ENCODE measurements around the gene CCDC177. TPM values are rescaled to one million over a fixed set of nuclear protein-coding genes. Genes with fewer than 3 reads are reported as not detected.

CCDC177 gene
- total and polyA plus RNA-seq, 12 donors, result 0.03 TPM; not detected in 11

GRCh38 chr14:69539631-69540410 lies 34.9 kb downstream of the CCDC177 start:
- Histone ChIP-seq H3K36me3 (no peaks in the 10 kb centered on the region), H3K4me1 (peaks cover 0 to 18% (median 0%) of the 10 kb centered on the region in 9 donors), H3K9me3 (peaks cover 0 to 4% (median 0%) of the 10 kb centered on the region in 11 donors), H3K4me3 (no peak overlapping the region), H3K27me3 (peaks cover 0 to 27% (median 11%) of the 10 kb centered on the region in 7 donors), H3K27ac (peak overlapping the region in 1 of 10 donors; percentile 71)
- intact Hi-C loops (cut with DNase I), result loop anchor here in 2 of 10 donors (5.0 to 10.0 kb wide), 2 partner anchors 187 to 485 kb away; no protein-coding TSS in a partner anchor
- ATAC-seq (no peak), DNase-seq (peak in 1 of 2 donors; percentile 23)
- 68 to 78% methylated on average over 6 of the region's 6 CpGs for WGBS, 2 donors
- no peak for TF ChIP-seq CTCF (IDR thresholded peaks at IDR 0.05)

GRCh38 chr14:69538766-69539165 lies 35.9 kb downstream of the CCDC177 start:
- no peaks in the 10 kb centered on the region for H3K36me3 ChIP-seq
- peaks cover 0 to 35% (median 16%) of the 10 kb centered on the region in 7 donors for H3K27me3 ChIP-seq
- H3K4me1 ChIP-seq, result peaks cover 0 to 13% (median 0%) of the 10 kb centered on the region in 9 donors
- H3K4me3 ChIP-seq, result no peak overlapping the region
- intact Hi-C loops (cut with DNase I), result loop anchor here in 1 of 10 donors (5.0 kb wide), 1 partner anchor 189 kb away; no protein-coding TSS in a partner anchor
- DNase-seq (no peak), ATAC-seq (no peak)
- 76 to 97% methylated on average over 1 of the region's 1 CpG for WGBS, 2 donors
- peaks cover 0 to 4% (median 0%) of the 10 kb centered on the region in 11 donors for H3K9me3 ChIP-seq
- no peak for TF ChIP-seq CTCF (IDR thresholded peaks at IDR 0.05)
- H3K27ac ChIP-seq, result no peak overlapping the region

- ATAC-seq, result no peak
- WGBS, 2 donors, result 89 to 98% methylated on average over 1 of the region's 1 CpG
- no peak for DNase-seq
- no peak overlapping the region for H3K4me3 ChIP-seq
- intact Hi-C loops (cut with DNase I), result loop anchor here in 1 of 10 donors (5.0 kb wide), 1 partner anchor 189 kb away; no protein-coding TSS in a partner anchor
- peaks cover 0 to 4% (median 0%) of the 10 kb centered on the region in 11 donors for H3K9me3 ChIP-seq
- H3K36me3 ChIP-seq, result no peaks in the 10 kb centered on the region
- peaks cover 0 to 39% (median 19%) of the 10 kb centered on the region in 7 donors for H3K27me3 ChIP-seq
- TF ChIP-seq CTCF (IDR thresholded peaks at IDR 0.05), result no peak
- no peak overlapping the region for H3K27ac ChIP-seq
- peaks cover 0 to 7% (median 0%) of the 10 kb centered on the region in 9 donors for H3K4me1 ChIP-seq
Measured at GRCh38 chr14:69537900-69538299, 36.8 kb downstream of the CCDC177 start.

- Histone ChIP-seq H3K4me3 (no peak overlapping the region), H3K9me3 (peaks cover 0 to 4% (median 0%) of the 10 kb centered on the region in 11 donors), H3K27me3 (peaks cover 0 to 45% (median 19%) of the 10 kb centered on the region in 7 donors), H3K36me3 (no peaks in the 10 kb centered on the region), H3K4me1 (peaks cover 0 to 7% (median 0%) of the 10 kb centered on the region in 9 donors), H3K27ac (no peak overlapping the region)
- DNase-seq (no peak), ATAC-seq (no peak)
- intact Hi-C loops (cut with DNase I), result loop anchor here in 1 of 10 donors (5.0 kb wide), 1 partner anchor 190 kb away; no protein-coding TSS in a partner anchor
- TF ChIP-seq CTCF (IDR thresholded peaks at IDR 0.05), result no peak
Measured at GRCh38 chr14:69536971-69537370, 37.7 kb downstream of the CCDC177 start.
